ENCODE measurements around the gene EBF4.

DNA sequence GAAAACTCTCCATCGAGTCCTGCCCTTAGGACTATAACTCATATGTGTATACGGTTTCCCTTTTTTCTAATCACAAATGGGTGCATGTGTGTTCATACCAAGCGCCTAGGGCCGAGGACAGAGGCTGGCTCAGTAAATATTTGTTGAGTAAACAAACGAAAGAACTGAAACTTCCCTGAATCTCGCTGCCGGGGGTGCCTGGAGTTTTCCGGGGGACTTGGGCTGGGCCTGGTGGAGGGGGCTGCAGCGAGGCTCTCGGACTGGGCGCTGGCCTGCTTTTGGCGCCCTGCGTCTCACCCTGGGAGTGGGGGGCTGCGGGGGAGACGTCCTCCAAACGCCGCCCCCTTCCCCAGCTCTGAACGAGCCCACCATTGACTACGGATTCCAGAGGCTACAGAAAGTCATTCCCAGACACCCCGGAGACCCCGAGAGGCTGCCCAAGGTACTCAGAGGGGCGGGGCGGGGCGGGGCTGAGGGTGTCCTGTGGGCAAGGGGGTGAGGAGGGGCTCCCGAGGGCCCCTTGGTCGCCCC lies 58.8 kb downstream of the EBF4 start:
- TF ChIP-seq, protein P1, sequence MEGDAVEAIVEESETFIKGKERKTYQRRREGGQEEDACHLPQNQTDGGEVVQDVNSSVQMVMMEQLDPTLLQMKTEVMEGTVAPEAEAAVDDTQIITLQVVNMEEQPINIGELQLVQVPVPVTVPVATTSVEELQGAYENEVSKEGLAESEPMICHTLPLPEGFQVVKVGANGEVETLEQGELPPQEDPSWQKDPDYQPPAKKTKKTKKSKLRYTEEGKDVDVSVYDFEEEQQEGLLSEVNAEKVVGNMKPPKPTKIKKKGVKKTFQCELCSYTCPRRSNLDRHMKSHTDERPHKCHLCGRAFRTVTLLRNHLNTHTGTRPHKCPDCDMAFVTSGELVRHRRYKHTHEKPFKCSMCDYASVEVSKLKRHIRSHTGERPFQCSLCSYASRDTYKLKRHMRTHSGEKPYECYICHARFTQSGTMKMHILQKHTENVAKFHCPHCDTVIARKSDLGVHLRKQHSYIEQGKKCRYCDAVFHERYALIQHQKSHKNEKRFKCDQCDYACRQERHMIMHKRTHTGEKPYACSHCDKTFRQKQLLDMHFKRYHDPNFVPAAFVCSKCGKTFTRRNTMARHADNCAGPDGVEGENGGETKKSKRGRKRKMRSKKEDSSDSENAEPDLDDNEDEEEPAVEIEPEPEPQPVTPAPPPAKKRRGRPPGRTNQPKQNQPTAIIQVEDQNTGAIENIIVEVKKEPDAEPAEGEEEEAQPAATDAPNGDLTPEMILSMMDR (IDR thresholded peaks at IDR 0.05): no peak
- TF ChIP-seq POLR2A (IDR thresholded peaks at IDR 0.05) (no peak), POLR2AphosphoS5 (IDR thresholded peaks at IDR 0.05) (no peak)
